Ishikawa (cell line): ENCODE measurements around the gene SOBP.

Experiments
- EGR1 ChIP-seq: IDR thresholded peaks from 2 replicates; pipeline ENCODE4 v1.6.1; 2012
- EP300 ChIP-seq: IDR thresholded peaks from 2 replicates; pipeline ENCODE4 v1.6.1; 2012; ENCODE audit warnings: borderline replicate concordance
- FOXM1 ChIP-seq: IDR thresholded peaks from 2 replicates; pipeline ENCODE4 v1.6.1; 2012; ENCODE audit warnings: low read depth, borderline replicate concordance
- RAD21 ChIP-seq: IDR thresholded peaks from 2 replicates; pipeline ENCODE4 v1.6.1; 2012; ENCODE audit warnings: low read depth
- TAF1 ChIP-seq: IDR thresholded peaks from 2 replicates; pipeline ENCODE4 v1.6.1; 2012; ENCODE audit warnings: low read depth, mild to moderate bottlenecking
- TEAD4 ChIP-seq: IDR thresholded peaks from 2 replicates; pipeline ENCODE4 v1.6.1; 2012
- YY1 ChIP-seq: IDR thresholded peaks from 2 replicates; pipeline ENCODE4 v1.6.1; 2012; ENCODE audit warnings: low read depth
- ZBTB7A ChIP-seq: IDR thresholded peaks from 2 replicates; pipeline ENCODE4 v1.6.1; 2012; ENCODE audit warnings: low read depth
- TF ChIP-seq, protein P1 (sequence below): IDR thresholded peaks from 2 replicates; pipeline ENCODE4 v1.6.1; 2012; ENCODE audit warnings: low read depth, mild to moderate bottlenecking

DNA sequence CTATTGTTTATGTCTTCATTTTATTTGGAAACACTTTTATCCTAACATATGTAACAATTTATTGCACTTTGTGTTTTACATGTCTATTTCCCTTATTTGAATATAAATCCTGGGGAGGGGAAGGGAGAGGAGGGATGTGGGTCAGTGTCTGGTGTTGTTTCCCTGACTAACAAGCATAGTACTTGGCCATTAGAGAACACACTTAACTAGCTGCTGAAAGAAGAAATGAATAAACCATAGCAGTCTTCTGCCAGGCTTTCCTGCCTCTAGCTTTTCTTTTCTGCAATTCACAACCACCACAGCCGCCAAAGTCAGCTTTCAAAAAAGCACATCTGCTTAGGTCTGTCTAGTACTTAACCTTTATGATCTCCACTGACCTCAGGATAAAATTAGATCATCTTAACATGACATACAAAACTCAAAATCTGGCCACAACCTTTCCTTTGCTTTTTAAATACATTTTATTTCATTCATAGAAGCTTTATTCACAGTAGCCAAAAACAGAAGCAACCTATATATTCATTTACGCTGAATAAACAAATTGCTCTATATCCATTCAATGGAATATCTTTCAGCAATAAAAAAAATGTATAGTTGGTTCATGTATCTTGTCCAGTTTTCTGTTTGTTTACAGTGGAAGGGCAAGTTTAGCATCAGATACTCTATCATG, 46.8 kb upstream of the SOBP start:
- TF ChIP-seq, protein P1, sequence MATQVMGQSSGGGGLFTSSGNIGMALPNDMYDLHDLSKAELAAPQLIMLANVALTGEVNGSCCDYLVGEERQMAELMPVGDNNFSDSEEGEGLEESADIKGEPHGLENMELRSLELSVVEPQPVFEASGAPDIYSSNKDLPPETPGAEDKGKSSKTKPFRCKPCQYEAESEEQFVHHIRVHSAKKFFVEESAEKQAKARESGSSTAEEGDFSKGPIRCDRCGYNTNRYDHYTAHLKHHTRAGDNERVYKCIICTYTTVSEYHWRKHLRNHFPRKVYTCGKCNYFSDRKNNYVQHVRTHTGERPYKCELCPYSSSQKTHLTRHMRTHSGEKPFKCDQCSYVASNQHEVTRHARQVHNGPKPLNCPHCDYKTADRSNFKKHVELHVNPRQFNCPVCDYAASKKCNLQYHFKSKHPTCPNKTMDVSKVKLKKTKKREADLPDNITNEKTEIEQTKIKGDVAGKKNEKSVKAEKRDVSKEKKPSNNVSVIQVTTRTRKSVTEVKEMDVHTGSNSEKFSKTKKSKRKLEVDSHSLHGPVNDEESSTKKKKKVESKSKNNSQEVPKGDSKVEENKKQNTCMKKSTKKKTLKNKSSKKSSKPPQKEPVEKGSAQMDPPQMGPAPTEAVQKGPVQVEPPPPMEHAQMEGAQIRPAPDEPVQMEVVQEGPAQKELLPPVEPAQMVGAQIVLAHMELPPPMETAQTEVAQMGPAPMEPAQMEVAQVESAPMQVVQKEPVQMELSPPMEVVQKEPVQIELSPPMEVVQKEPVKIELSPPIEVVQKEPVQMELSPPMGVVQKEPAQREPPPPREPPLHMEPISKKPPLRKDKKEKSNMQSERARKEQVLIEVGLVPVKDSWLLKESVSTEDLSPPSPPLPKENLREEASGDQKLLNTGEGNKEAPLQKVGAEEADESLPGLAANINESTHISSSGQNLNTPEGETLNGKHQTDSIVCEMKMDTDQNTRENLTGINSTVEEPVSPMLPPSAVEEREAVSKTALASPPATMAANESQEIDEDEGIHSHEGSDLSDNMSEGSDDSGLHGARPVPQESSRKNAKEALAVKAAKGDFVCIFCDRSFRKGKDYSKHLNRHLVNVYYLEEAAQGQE: no peak
- no peak for TF ChIP-seq TEAD4
- no peak for TF ChIP-seq FOXM1
- no peak for TF ChIP-seq EP300
- no peak for TF ChIP-seq ZBTB7A
- TF ChIP-seq TAF1: no peak
- TF ChIP-seq RAD21: no peak
- TF ChIP-seq EGR1: no peak
- no peak for TF ChIP-seq YY1
